ENCODE results near the gene HDAC6. TPM values are rescaled to one million over a fixed set of nuclear protein-coding genes. Genes with fewer than 3 reads are reported as not detected.

HDAC6 gene
- total RNA-seq, 1 donor from 2014 or later: 127 TPM

DNA sequence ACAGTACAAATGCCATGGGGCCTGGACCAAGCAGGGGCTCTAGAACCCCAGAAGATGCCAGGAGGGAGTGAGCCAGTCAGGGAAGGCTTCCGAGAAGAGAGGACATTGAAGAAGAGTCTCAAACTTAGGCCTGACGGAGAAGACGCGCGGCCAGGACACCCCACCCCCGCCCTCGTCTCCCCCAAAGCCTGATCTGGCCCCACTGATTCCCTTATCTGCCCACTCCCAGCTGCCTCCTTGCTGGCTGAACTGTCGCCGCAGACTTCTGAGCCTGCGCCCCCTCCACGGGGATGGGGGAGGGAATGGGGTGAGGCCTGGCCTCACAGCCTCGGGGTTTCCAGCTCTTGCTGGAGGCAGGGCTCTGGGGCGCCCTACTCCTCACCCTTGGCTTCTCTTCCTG lies 19.1 kb upstream of the HDAC6 start:
- Mint-ChIP-seq H3K9me3 (peaks cover 12% of the 10 kb centered on the region), H3K4me1 (peaks cover 5% of the 10 kb centered on the region), H3K27me3 (ENCODE audit: insufficient read depth, low read depth) (peaks cover 6% of the 10 kb centered on the region), H3K36me3 (no peaks in the 10 kb centered on the region), H3K27ac (no peak overlapping the region), H3K4me3 (no peak overlapping the region)
- TF ChIP-seq EZH2phosphoT487 (IDR thresholded peaks at IDR 0.05) (no peak), EZH2 (IDR thresholded peaks at IDR 0.05) (no peak)
- TF ChIP-seq, protein P1, sequence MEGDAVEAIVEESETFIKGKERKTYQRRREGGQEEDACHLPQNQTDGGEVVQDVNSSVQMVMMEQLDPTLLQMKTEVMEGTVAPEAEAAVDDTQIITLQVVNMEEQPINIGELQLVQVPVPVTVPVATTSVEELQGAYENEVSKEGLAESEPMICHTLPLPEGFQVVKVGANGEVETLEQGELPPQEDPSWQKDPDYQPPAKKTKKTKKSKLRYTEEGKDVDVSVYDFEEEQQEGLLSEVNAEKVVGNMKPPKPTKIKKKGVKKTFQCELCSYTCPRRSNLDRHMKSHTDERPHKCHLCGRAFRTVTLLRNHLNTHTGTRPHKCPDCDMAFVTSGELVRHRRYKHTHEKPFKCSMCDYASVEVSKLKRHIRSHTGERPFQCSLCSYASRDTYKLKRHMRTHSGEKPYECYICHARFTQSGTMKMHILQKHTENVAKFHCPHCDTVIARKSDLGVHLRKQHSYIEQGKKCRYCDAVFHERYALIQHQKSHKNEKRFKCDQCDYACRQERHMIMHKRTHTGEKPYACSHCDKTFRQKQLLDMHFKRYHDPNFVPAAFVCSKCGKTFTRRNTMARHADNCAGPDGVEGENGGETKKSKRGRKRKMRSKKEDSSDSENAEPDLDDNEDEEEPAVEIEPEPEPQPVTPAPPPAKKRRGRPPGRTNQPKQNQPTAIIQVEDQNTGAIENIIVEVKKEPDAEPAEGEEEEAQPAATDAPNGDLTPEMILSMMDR (IDR thresholded peaks at IDR 0.05): no peak
- Histone ChIP-seq H3K79me2 (ENCODE audit: low read depth) (no peaks in the 10 kb centered on the region), H4K20me1 (ENCODE audit: low read depth) (no peaks in the 10 kb centered on the region), H3K4me2 (no peak overlapping the region), H2AFZ (replicated peaks) (no peak overlapping the region), H3K36me3 (no peaks in the 10 kb centered on the region), H3K4me1 (no peaks in the 10 kb centered on the region), H3F3A (ENCODE audit: low read depth) (no peaks in the 10 kb centered on the region), H3K4me3 (no peak overlapping the region), H3K27ac (no peak overlapping the region), H3K9me3 (ENCODE audit: low read depth) (no peaks in the 10 kb centered on the region), H3K9ac (no peak overlapping the region), H3K27me3 (no peaks in the 10 kb centered on the region)
- DNase-seq (ENCODE audit: low spot score): no peak

DNA sequence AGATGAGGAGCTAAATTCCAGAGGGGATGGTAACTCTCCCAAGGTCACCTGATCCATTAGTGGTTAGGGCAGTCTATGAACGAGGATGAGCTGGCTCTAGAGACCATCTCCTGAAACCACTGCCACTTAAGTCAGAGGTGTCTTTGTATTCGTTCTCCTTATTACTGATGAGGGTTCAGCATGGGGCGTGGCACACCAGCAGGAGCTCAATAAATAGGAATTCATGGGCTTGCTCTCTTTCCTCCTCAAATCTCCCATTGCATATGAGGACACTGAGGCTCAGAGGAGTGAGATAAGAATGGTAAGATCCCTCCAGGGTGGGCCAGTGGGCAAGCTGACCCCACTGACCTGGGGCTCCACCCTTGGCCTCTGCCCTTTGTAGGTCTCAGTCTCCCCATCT lies 17.1 kb upstream of the HDAC6 start:
- peaks cover 9% of the 10 kb centered on the region for H3K27me3 Mint-ChIP-seq (ENCODE audit: insufficient read depth, low read depth)
- H3K27ac ChIP-seq: no peak overlapping the region
- H3K9me3 Mint-ChIP-seq: peaks cover 12% of the 10 kb centered on the region
- H3K36me3 Mint-ChIP-seq: no peaks in the 10 kb centered on the region
- DNase-seq (ENCODE audit: low spot score): no peak
- TF ChIP-seq EZH2 (IDR thresholded peaks at IDR 0.05) (no peak), EZH2phosphoT487 (IDR thresholded peaks at IDR 0.05) (no peak)
- TF ChIP-seq, protein P1 (IDR thresholded peaks at IDR 0.05): no peak
- H3K9me3 ChIP-seq (ENCODE audit: low read depth): no peaks in the 10 kb centered on the region
- H3K4me1 Mint-ChIP-seq: peaks cover under 1% of the 10 kb centered on the region
- H2AFZ ChIP-seq (replicated peaks): no peak overlapping the region
- no peaks in the 10 kb centered on the region for H4K20me1 ChIP-seq (ENCODE audit: low read depth)
- no peak overlapping the region for H3K4me3 ChIP-seq
- no peaks in the 10 kb centered on the region for H3K27me3 ChIP-seq
- H3K4me3 Mint-ChIP-seq: no peak overlapping the region
- H3K4me1 ChIP-seq: no peaks in the 10 kb centered on the region
- no peak overlapping the region for H3K9ac ChIP-seq
- no peaks in the 10 kb centered on the region for H3F3A ChIP-seq (ENCODE audit: low read depth)
- H3K27ac Mint-ChIP-seq: no peak overlapping the region
- no peak overlapping the region for H3K4me2 ChIP-seq
- no peaks in the 10 kb centered on the region for H3K36me3 ChIP-seq
- no peaks in the 10 kb centered on the region for H3K79me2 ChIP-seq (ENCODE audit: low read depth)

DNA sequence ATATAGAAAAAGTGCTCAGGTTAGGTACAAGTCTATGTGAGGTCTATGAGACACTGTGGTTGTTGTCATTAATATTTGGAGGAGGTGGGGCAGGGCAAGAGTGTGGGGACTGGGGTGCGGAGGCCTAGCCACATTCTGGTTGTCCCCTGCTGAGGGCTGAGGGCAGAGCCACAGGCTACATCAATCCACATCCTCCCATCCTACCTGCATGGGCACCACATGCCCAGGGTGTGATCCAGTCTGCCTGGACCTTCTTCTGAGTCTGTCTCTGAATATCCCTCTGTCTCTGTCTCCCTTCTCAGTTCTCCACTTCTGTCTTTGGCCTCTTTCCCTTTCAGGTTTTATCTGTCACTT lies 16.7 kb upstream of the HDAC6 start:
- no peak overlapping the region for H3K4me3 Mint-ChIP-seq
- Histone ChIP-seq H3K4me3 (no peak overlapping the region), H4K20me1 (ENCODE audit: low read depth) (no peaks in the 10 kb centered on the region), H3K4me1 (no peaks in the 10 kb centered on the region), H3K27me3 (no peaks in the 10 kb centered on the region), H3K36me3 (no peaks in the 10 kb centered on the region), H3K4me2 (no peak overlapping the region), H3K9me3 (ENCODE audit: low read depth) (no peaks in the 10 kb centered on the region), H3K79me2 (ENCODE audit: low read depth) (no peaks in the 10 kb centered on the region), H3K27ac (no peak overlapping the region), H3F3A (ENCODE audit: low read depth) (no peaks in the 10 kb centered on the region), H3K9ac (no peak overlapping the region), H2AFZ (replicated peaks) (no peak overlapping the region)
- peaks cover 8% of the 10 kb centered on the region for H3K27me3 Mint-ChIP-seq (ENCODE audit: insufficient read depth, low read depth)
- no peak overlapping the region for H3K27ac Mint-ChIP-seq
- no peak for DNase-seq (ENCODE audit: low spot score)
- H3K36me3 Mint-ChIP-seq: no peaks in the 10 kb centered on the region
- no peaks in the 10 kb centered on the region for H3K4me1 Mint-ChIP-seq
- peaks cover 12% of the 10 kb centered on the region for H3K9me3 Mint-ChIP-seq
- no peak for TF ChIP-seq EZH2phosphoT487 (IDR thresholded peaks at IDR 0.05)
- TF ChIP-seq, protein P1 (IDR thresholded peaks at IDR 0.05): no peak
- no peak for TF ChIP-seq EZH2 (IDR thresholded peaks at IDR 0.05)
